ENCODE data around the gene ARID1B. TPM values are rescaled to one million over a fixed set of nuclear protein-coding genes. Genes with fewer than 3 reads are reported as not detected.

ARID1B gene
- total RNA-seq, 1 experiment from 2014 or later, result 60.3 TPM

DNA sequence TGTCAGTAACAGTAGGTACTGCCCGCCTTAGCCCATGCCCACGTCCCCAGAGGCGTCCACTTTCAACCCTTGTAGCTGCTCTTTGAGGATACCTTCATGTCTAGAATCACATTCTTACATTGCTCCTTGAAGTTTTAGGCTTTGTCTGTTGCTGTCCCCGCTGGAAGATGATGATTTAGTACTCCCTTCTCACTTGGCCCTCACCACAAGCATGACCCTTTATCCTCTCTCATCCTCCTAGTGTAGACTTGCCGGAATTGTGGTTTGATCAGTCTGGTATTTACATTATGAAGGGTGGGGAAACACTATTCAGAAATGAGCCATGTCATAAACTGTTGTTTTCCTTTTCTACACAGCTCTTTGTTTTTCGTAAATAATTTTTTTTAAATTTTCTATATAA lies 87.4 kb downstream of the ARID1B start (continued):
- TF ChIP-seq CTCF (IDR thresholded peaks at IDR 0.05) (no peak), ZNF416 (CRISPR knock-in tag; IDR thresholded peaks at IDR 0.05) (no peak), MAX (CRISPR knock-in tag; IDR thresholded peaks at IDR 0.05) (no peak), JAZF1 (CRISPR knock-in tag; IDR thresholded peaks at IDR 0.05) (no peak), CREM (CRISPR knock-in tag; IDR thresholded peaks at IDR 0.05) (no peak)
- TF ChIP-seq, protein P1, sequence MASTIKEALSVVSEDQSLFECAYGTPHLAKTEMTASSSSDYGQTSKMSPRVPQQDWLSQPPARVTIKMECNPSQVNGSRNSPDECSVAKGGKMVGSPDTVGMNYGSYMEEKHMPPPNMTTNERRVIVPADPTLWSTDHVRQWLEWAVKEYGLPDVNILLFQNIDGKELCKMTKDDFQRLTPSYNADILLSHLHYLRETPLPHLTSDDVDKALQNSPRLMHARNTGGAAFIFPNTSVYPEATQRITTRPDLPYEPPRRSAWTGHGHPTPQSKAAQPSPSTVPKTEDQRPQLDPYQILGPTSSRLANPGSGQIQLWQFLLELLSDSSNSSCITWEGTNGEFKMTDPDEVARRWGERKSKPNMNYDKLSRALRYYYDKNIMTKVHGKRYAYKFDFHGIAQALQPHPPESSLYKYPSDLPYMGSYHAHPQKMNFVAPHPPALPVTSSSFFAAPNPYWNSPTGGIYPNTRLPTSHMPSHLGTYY (CRISPR knock-in tag; IDR thresholded peaks at IDR 0.05), result no peak
- TF ChIP-seq, protein P2, sequence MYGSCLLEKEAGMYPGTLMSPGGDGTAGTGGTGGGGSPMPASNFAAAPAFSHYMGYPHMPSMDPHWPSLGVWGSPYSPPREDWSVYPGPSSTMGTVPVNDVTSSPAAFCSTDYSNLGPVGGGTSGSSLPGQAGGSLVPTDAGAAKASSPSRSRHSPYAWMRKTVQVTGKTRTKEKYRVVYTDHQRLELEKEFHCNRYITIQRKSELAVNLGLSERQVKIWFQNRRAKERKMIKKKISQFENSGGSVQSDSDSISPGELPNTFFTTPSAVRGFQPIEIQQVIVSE (CRISPR knock-in tag; IDR thresholded peaks at IDR 0.05; ENCODE audit: borderline replicate concordance), result no peak

- no peak for TF ChIP-seq TEAD4 (CRISPR knock-in tag; IDR thresholded peaks at IDR 0.05)
- TF ChIP-seq ZNF416 (CRISPR knock-in tag; IDR thresholded peaks at IDR 0.05), result no peak
- no peak for TF ChIP-seq CREB1 (CRISPR knock-in tag; IDR thresholded peaks at IDR 0.05)
- TF ChIP-seq, protein P3, sequence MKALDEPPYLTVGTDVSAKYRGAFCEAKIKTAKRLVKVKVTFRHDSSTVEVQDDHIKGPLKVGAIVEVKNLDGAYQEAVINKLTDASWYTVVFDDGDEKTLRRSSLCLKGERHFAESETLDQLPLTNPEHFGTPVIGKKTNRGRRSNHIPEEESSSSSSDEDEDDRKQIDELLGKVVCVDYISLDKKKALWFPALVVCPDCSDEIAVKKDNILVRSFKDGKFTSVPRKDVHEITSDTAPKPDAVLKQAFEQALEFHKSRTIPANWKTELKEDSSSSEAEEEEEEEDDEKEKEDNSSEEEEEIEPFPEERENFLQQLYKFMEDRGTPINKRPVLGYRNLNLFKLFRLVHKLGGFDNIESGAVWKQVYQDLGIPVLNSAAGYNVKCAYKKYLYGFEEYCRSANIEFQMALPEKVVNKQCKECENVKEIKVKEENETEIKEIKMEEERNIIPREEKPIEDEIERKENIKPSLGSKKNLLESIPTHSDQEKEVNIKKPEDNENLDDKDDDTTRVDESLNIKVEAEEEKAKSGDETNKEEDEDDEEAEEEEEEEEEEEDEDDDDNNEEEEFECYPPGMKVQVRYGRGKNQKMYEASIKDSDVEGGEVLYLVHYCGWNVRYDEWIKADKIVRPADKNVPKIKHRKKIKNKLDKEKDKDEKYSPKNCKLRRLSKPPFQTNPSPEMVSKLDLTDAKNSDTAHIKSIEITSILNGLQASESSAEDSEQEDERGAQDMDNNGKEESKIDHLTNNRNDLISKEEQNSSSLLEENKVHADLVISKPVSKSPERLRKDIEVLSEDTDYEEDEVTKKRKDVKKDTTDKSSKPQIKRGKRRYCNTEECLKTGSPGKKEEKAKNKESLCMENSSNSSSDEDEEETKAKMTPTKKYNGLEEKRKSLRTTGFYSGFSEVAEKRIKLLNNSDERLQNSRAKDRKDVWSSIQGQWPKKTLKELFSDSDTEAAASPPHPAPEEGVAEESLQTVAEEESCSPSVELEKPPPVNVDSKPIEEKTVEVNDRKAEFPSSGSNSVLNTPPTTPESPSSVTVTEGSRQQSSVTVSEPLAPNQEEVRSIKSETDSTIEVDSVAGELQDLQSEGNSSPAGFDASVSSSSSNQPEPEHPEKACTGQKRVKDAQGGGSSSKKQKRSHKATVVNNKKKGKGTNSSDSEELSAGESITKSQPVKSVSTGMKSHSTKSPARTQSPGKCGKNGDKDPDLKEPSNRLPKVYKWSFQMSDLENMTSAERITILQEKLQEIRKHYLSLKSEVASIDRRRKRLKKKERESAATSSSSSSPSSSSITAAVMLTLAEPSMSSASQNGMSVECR (CRISPR knock-in tag; IDR thresholded peaks at IDR 0.05; ENCODE audit: borderline replicate concordance), result no peak
- no peak for TF ChIP-seq ATF6 (CRISPR knock-in tag; IDR thresholded peaks at IDR 0.05)
Observed at GRCh38 chr6:156865019-156865629, 87.9 kb downstream of the ARID1B start.

More at GRCh38 chr6:156865019-156865629, 87.9 kb downstream of the ARID1B start:
- H3K4me1 Mint-ChIP-seq, result peaks cover 83% of the 10 kb centered on the region
- no peak overlapping the region for H3K4me3 Mint-ChIP-seq
- H3K9me3 Mint-ChIP-seq, result no peaks in the 10 kb centered on the region
- POLR2A ChIA-PET, result no interaction called here
- no peaks in the 10 kb centered on the region for H3K27me3 Mint-ChIP-seq (ENCODE audit: low read depth)
- peak overlapping the region; percentile 81 for H3K27ac Mint-ChIP-seq
- ATAC-seq (no peak), DNase-seq (ENCODE audit: low spot score) (no peak)
- H3K36me3 Mint-ChIP-seq, result no peaks in the 10 kb centered on the region
- CTCF ChIA-PET, result no interaction called here
